Stimulated activated CD4-positive, alpha-beta T cell treated with anti-CD3 and anti-CD28 coated beads, Interleukin-4, amount 100 ng/mL, for 4 hours (primary cell): ENCODE results near the gene FASTKD3.
A peak's percentile ranks its signal among the peaks of the same experiment; 100 is the strongest.

ENCODE experiments used
- DNase-seq, 2 experiments: peaks; one replicate each; pipeline ENCODE4 v3.0.0-alpha.2; 2020

The FASTKD3 gene

GRCh38 chr5:7846327-7846726, 22.5 kb downstream of the FASTKD3 start:
- DNase-seq = no peak

GRCh38 chr5:7845557-7845956, 23.3 kb downstream of the FASTKD3 start:
- DNase-seq = no peak

- no peak for DNase-seq
Observed at GRCh38 chr5:7844901-7845300, 23.9 kb downstream of the FASTKD3 start.

GRCh38 chr5:7842531-7842930, 26.3 kb downstream of the FASTKD3 start:
- DNase-seq = no peak

GRCh38 chr5:7837403-7837802, 31.4 kb downstream of the FASTKD3 start:
- no peak for DNase-seq

GRCh38 chr5:7834982-7835381, 33.8 kb downstream of the FASTKD3 start:
- no peak for DNase-seq

GRCh38 chr5:7828269-7828668, 40.6 kb downstream of the FASTKD3 start:
- DNase-seq = no peak

- no peak for DNase-seq
Observed at GRCh38 chr5:7827610-7828009, 41.2 kb downstream of the FASTKD3 start.

GRCh38 chr5:7825630-7826029, 43.2 kb downstream of the FASTKD3 start:
- DNase-seq = no peak

- DNase-seq = no peak
Observed at GRCh38 chr5:7824995-7825394, 43.8 kb downstream of the FASTKD3 start.

- no peak for DNase-seq
Observed at GRCh38 chr5:7823594-7823993, 45.2 kb downstream of the FASTKD3 start.

- DNase-seq = no peak
Observed at GRCh38 chr5:7822449-7822848, 46.4 kb downstream of the FASTKD3 start.

- no peak for DNase-seq
Observed at GRCh38 chr5:7816535-7816901, 52.3 kb downstream of the FASTKD3 start.

GRCh38 chr5:7815892-7816534, 52.8 kb downstream of the FASTKD3 start:
- DNase-seq = peak; percentile 35 to 65

- no peak for DNase-seq
Observed at GRCh38 chr5:7814816-7815215, 54.0 kb downstream of the FASTKD3 start.

- DNase-seq = no peak
Observed at GRCh38 chr5:7813576-7813975, 55.3 kb downstream of the FASTKD3 start.

GRCh38 chr5:7813007-7813406, 55.8 kb downstream of the FASTKD3 start:
- DNase-seq = no peak

- DNase-seq = no peak
Observed at GRCh38 chr5:7811715-7812114, 57.1 kb downstream of the FASTKD3 start.
